Fibroblast of lung (primary cell): ENCODE measurements around the gene COG2. TPM values are rescaled to one million over a fixed set of nuclear protein-coding genes. Genes with fewer than 3 reads are reported as not detected.

ENCODE experiments used
- DNase-seq, 2 donors: peaks; one replicate each; pipeline versions ENCODE4 v3.0.0 to v3.0.0-alpha.2; 2010; ENCODE audit warnings: low read depth in 2 of 2
- H2AFZ ChIP-seq: 2 replicates; pipeline ENCODE4 v1.5.1; 2012; ENCODE audit warnings: low read length, control low read depth, inconsistent platforms
- H3K27ac ChIP-seq: 2 replicates; pipeline ENCODE4 v1.5.1; 2011; ENCODE audit warnings: low read length, control low read depth; ENCODE audit not compliant: insufficient read depth
- H3K27me3 ChIP-seq: 2 replicates; pipeline ENCODE4 v1.5.1; 2011; ENCODE audit warnings: mild to moderate bottlenecking, low read length; ENCODE audit not compliant: control insufficient read depth, insufficient read depth
- H3K36me3 ChIP-seq: 2 replicates; pipeline ENCODE4 v1.5.1; 2011; ENCODE audit warnings: low read length; ENCODE audit not compliant: control insufficient read depth, insufficient read depth
- H3K4me1 ChIP-seq: 2 replicates; pipeline ENCODE4 v1.5.1; 2011; ENCODE audit warnings: low read length; ENCODE audit not compliant: control insufficient read depth, insufficient read depth; ENCODE audit errors: extremely low read depth
- H3K4me2 ChIP-seq: 2 replicates; pipeline ENCODE4 v1.5.1; 2011; ENCODE audit warnings: low read length, control low read depth; ENCODE audit not compliant: insufficient read depth; ENCODE audit errors: extremely low read depth
- H3K4me3 ChIP-seq, 4 experiments: fragments of 200-600 bp in 1 of 4; sonication (generic) in 1 of 4; replicated peaks in 1 of 4; 2 replicates each; pipeline ENCODE4 v1.5.1; 2011 to 2016; ENCODE audit warnings: low read length in 4 of 4, low read depth in 3 of 4, mild to moderate bottlenecking in 3 of 4, control low read depth in 2 of 4, inconsistent platforms in 1 of 4, mixed read lengths in 1 of 4; ENCODE audit not compliant: insufficient read depth in 1 of 4; ENCODE audit errors: control extremely low read depth in 1 of 4
- H3K79me2 ChIP-seq: 2 replicates; pipeline ENCODE4 v1.5.1; 2012; ENCODE audit warnings: mild to moderate bottlenecking, low read length, inconsistent platforms; ENCODE audit not compliant: control insufficient read depth, insufficient read depth
- H3K9ac ChIP-seq: 2 replicates; pipeline ENCODE4 v1.5.1; 2011; ENCODE audit warnings: mild to moderate bottlenecking, low read length, control low read depth; ENCODE audit not compliant: insufficient read depth
- H3K9me3 ChIP-seq: 2 replicates; pipeline ENCODE4 v1.5.1; 2012; ENCODE audit warnings: low read depth, low read length; ENCODE audit not compliant: control insufficient read depth, insufficient read depth
- H4K20me1 ChIP-seq: 2 replicates; pipeline ENCODE4 v1.5.1; 2011; ENCODE audit warnings: low read length; ENCODE audit not compliant: control insufficient read depth, insufficient read depth; ENCODE audit errors: extremely low read depth
- CTCF ChIP-seq, 2 donors: IDR thresholded peaks in 1 of 2; conservative IDR thresholded peaks in 1 of 2; 1 replicate in 1 of 2; 2 replicates in 1 of 2; pipeline ENCODE4 v1.5.1; 2011 to 2012; ENCODE audit warnings: low read length in 2 of 2, control low read depth in 1 of 2, inconsistent platforms in 1 of 2, low read depth in 1 of 2, mild to moderate bottlenecking in 1 of 2
- EZH2 ChIP-seq: IDR thresholded peaks from 2 replicates; pipeline ENCODE4 v1.5.1; 2012; ENCODE audit warnings: low read length, control low read depth, mild to moderate bottlenecking; ENCODE audit errors: missing control alignments
- polyA plus RNA-seq, 2 donors: library from polyadenylated mRNA; depleted of rRNA in 1 of 2; stranded (reverse) in 1 of 2; unstranded in 1 of 2; fragments of >200 nt; gene quantifications; 2 replicates each; pipeline ENCODE4 v1.2.1, GENCODE V29; 2011 to 2012; ENCODE audit warnings: missing spikeins in 1 of 2
- total RNA-seq: library from RNA; depleted of rRNA; stranded (reverse); fragments of >200 nt; gene quantifications from 2 replicates; pipeline ENCODE4 v1.2.1, GENCODE V29; 2014

COG2 gene
- total and polyA plus RNA-seq, 2 donors (not counting 1 experiment from before 2014, with no cell fraction given): 15.4 to 21.5 TPM

DNA sequence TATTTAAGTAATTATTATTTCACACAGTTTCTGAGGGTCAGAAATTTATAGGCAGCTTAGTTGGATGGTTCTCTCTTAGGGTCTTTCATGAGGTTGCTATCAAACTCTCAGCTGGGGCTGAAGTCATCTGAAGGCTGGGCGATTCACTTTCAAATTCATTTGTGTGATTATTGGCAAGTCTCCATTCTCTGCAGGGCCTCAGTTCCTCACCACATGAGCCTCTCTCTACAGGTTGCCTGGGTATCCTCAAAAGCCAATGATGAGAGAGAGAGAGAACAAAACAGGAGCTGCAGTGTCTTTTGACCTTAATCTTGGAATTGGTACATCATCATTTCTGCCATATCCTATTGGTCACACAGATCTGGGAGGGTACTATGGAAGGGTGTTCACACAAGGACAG lies 29.6 kb upstream of the COG2 start:
- Histone ChIP-seq H3K27me3 (no peaks in the 10 kb centered on the region), H3K36me3 (no peaks in the 10 kb centered on the region), H3K4me3 (no peak overlapping the region), H3K9me3 (no peaks in the 10 kb centered on the region), H2AFZ (no peak overlapping the region), H4K20me1 (no peaks in the 10 kb centered on the region), H3K4me2 (no peak overlapping the region), H3K79me2 (no peaks in the 10 kb centered on the region), H3K4me1 (no peaks in the 10 kb centered on the region), H3K9ac (no peak overlapping the region), H3K27ac (no peak overlapping the region)
- TF ChIP-seq CTCF (conservative IDR thresholded peaks at IDR 0.05 in 1 of 2, IDR thresholded peaks at IDR 0.05 in 1 of 2; ENCODE audit: low read depth in 1 of 2, low read length in 2 of 2) (no peak), EZH2 (no peak)
- DNase-seq: no peak

DNA sequence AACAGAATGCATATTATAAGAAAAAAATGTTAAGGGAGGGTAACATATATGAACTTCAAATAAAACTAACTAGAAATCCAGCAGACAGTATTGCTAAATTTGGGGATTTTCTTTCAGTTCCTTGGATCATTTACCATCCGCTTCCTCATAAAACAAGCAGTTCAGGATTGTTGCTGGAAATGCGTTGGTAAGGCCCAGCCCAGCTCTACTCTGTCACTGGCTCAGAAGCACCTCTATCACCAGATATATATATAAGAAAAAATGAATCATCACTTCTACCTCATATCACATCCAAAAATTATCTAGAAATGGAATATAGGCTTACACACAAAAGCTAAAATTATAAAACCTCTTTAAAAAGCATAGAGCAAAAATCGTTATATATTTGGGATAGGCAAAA lies 28.2 kb upstream of the COG2 start:
- no peaks in the 10 kb centered on the region for H3K9me3 ChIP-seq
- no peak overlapping the region for H3K27ac ChIP-seq
- DNase-seq: no peak
- no peaks in the 10 kb centered on the region for H3K27me3 ChIP-seq
- no peak overlapping the region for H3K4me2 ChIP-seq
- H3K4me1 ChIP-seq: no peaks in the 10 kb centered on the region
- TF ChIP-seq EZH2 (no peak), CTCF (conservative IDR thresholded peaks at IDR 0.05 in 1 of 2, IDR thresholded peaks at IDR 0.05 in 1 of 2; ENCODE audit: low read depth in 1 of 2, low read length in 2 of 2) (no peak)
- H3K36me3 ChIP-seq: no peaks in the 10 kb centered on the region
- no peaks in the 10 kb centered on the region for H3K79me2 ChIP-seq
- H3K4me3 ChIP-seq: no peak overlapping the region
- no peaks in the 10 kb centered on the region for H4K20me1 ChIP-seq
- no peak overlapping the region for H3K9ac ChIP-seq
- H2AFZ ChIP-seq: no peak overlapping the region

GRCh38 chr1:230618537-230618936 lies 23.7 kb upstream of the COG2 start:
- Histone ChIP-seq H3K9ac (no peak overlapping the region), H3K79me2 (no peaks in the 10 kb centered on the region), H3K4me3 (no peak overlapping the region), H3K36me3 (no peaks in the 10 kb centered on the region), H3K9me3 (no peaks in the 10 kb centered on the region), H3K4me1 (no peaks in the 10 kb centered on the region), H3K27me3 (no peaks in the 10 kb centered on the region), H3K27ac (no peak overlapping the region), H4K20me1 (no peaks in the 10 kb centered on the region), H3K4me2 (no peak overlapping the region), H2AFZ (no peak overlapping the region)
- DNase-seq: no peak
- no peak for TF ChIP-seq CTCF (conservative IDR thresholded peaks at IDR 0.05 in 1 of 2, IDR thresholded peaks at IDR 0.05 in 1 of 2; ENCODE audit: low read depth in 1 of 2, low read length in 2 of 2)
- TF ChIP-seq EZH2: no peak
